ENCODE results near the gene NDUFS4. TPM values are rescaled to one million over a fixed set of nuclear protein-coding genes. Genes with fewer than 3 reads are reported as not detected.
"Not testable (repeated sequence)": the region's sequence is repeated elsewhere in the genome, so short reads cannot be mapped to it uniquely, and the experiment has no call there.

The NDUFS4 gene
- total RNA-seq, 1 donor from 2014 or later: 71.8 TPM

GRCh38 chr5:53616939-53617549, 56.6 kb downstream of the NDUFS4 start:
- Mint-ChIP-seq H3K9me3 (peaks cover 7% of the 10 kb centered on the region), H3K27ac (no peak overlapping the region), H3K4me3 (no peak overlapping the region), H3K36me3 (peaks cover 1% of the 10 kb centered on the region), H3K4me1 (peaks cover 15% of the 10 kb centered on the region), H3K27me3 (ENCODE audit: low read depth) (no peaks in the 10 kb centered on the region)
- no peak for DNase-seq (ENCODE audit: low spot score in 2 of 2, unreplicated experiment in 2 of 2)
- TF ChIP-seq CTCF (IDR thresholded peaks at IDR 0.05; ENCODE audit: unreplicated experiment): no peak

GRCh38 chr5:53631251-53631650, 70.8 kb downstream of the NDUFS4 start:
- no peak for DNase-seq (ENCODE audit: low spot score in 2 of 2, unreplicated experiment in 2 of 2)
- Mint-ChIP-seq H3K27ac (no peak overlapping the region), H3K36me3 (peaks cover 62% of the 10 kb centered on the region), H3K27me3 (ENCODE audit: low read depth) (no peaks in the 10 kb centered on the region), H3K4me1 (no peaks in the 10 kb centered on the region), H3K4me3 (no peak overlapping the region), H3K9me3 (peaks cover 41% of the 10 kb centered on the region)
- no peak for TF ChIP-seq CTCF (IDR thresholded peaks at IDR 0.05; ENCODE audit: unreplicated experiment)

- Mint-ChIP-seq H3K36me3 (peaks cover 23% of the 10 kb centered on the region), H3K27ac (no peak overlapping the region), H3K27me3 (ENCODE audit: low read depth) (no peaks in the 10 kb centered on the region), H3K4me1 (peaks cover 26% of the 10 kb centered on the region), H3K4me3 (no peak overlapping the region), H3K9me3 (no peaks in the 10 kb centered on the region)
- no peak for DNase-seq (ENCODE audit: low spot score in 2 of 2, unreplicated experiment in 2 of 2)
- TF ChIP-seq CTCF (IDR thresholded peaks at IDR 0.05; ENCODE audit: unreplicated experiment): no peak
These were observed 81.6 kb downstream of the NDUFS4 start for GRCh38 chr5:53642061-53642460.

- Mint-ChIP-seq H3K27me3 (ENCODE audit: low read depth) (no peaks in the 10 kb centered on the region), H3K9me3 (no peaks in the 10 kb centered on the region), H3K36me3 (peaks cover 30% of the 10 kb centered on the region), H3K27ac (no peak overlapping the region), H3K4me3 (no peak overlapping the region), H3K4me1 (peaks cover 26% of the 10 kb centered on the region)
- TF ChIP-seq CTCF (IDR thresholded peaks at IDR 0.05; ENCODE audit: unreplicated experiment): no peak
- DNase-seq (ENCODE audit: low spot score in 2 of 2, unreplicated experiment in 2 of 2): no peak
These were observed 83.0 kb downstream of the NDUFS4 start for GRCh38 chr5:53643445-53643844.

- no peak for DNase-seq (ENCODE audit: low spot score in 2 of 2, unreplicated experiment in 2 of 2)
- no peak for TF ChIP-seq CTCF (IDR thresholded peaks at IDR 0.05; ENCODE audit: unreplicated experiment)
- Mint-ChIP-seq H3K4me3 (no peak overlapping the region), H3K27me3 (ENCODE audit: low read depth) (no peaks in the 10 kb centered on the region), H3K9me3 (peaks cover 8% of the 10 kb centered on the region), H3K36me3 (peaks cover 35% of the 10 kb centered on the region), H3K27ac (no peak overlapping the region), H3K4me1 (peaks cover 24% of the 10 kb centered on the region)
These were observed 84.6 kb downstream of the NDUFS4 start for GRCh38 chr5:53645078-53645477.

- Mint-ChIP-seq H3K36me3 (peaks cover 32% of the 10 kb centered on the region), H3K4me3 (no peak overlapping the region), H3K9me3 (peaks cover 16% of the 10 kb centered on the region), H3K27ac (no peak overlapping the region), H3K4me1 (peaks cover 23% of the 10 kb centered on the region), H3K27me3 (ENCODE audit: low read depth) (no peaks in the 10 kb centered on the region)
- no peak for TF ChIP-seq CTCF (IDR thresholded peaks at IDR 0.05; ENCODE audit: unreplicated experiment)
- no peak for DNase-seq (ENCODE audit: low spot score in 2 of 2, unreplicated experiment in 2 of 2)
These were observed 88.9 kb downstream of the NDUFS4 start for GRCh38 chr5:53649352-53649751.

- H3K4me1 Mint-ChIP-seq; DNase-seq (ENCODE audit: low spot score in 2 of 2, unreplicated experiment in 2 of 2); H3K27ac Mint-ChIP-seq; H3K27me3 Mint-ChIP-seq (ENCODE audit: low read depth); H3K4me3 Mint-ChIP-seq: not testable (repeated sequence)
- Mint-ChIP-seq H3K9me3 (peaks cover 29% of the 10 kb centered on the region), H3K36me3 (peaks cover 49% of the 10 kb centered on the region)
These were observed 100.1 kb downstream of the NDUFS4 start for GRCh38 chr5:53660573-53660972.

- not testable (repeated sequence) for H3K4me1 Mint-ChIP-seq; DNase-seq (ENCODE audit: low spot score in 2 of 2, unreplicated experiment in 2 of 2)
- peaks cover 59% of the 10 kb centered on the region for H3K36me3 Mint-ChIP-seq
These were observed 104.9 kb downstream of the NDUFS4 start for GRCh38 chr5:53665313-53665712.

More at GRCh38 chr5:53665313-53665712, 104.9 kb downstream of the NDUFS4 start:
- H3K27ac Mint-ChIP-seq; H3K4me3 Mint-ChIP-seq; H3K27me3 Mint-ChIP-seq (ENCODE audit: low read depth): not testable (repeated sequence)
- peaks cover 36% of the 10 kb centered on the region for H3K9me3 Mint-ChIP-seq

Measured in mesothelial cell of epicardium (in vitro differentiated cells).